OCI-LY1 (cell line): ENCODE results near the gene ATP1B3.

Experiments
- CTCF ChIP-seq: fragments of 200-600 bp; sonication (generic), shearing (Covaris generic); IDR thresholded peaks from 2 replicates; pipeline ENCODE4 v1.5.1; 2017; ENCODE audit warnings: mild to moderate bottlenecking, antibody characterized with exemption, low read length, moderate library complexity, mixed read lengths
- EZH2 ChIP-seq: fragments of 200-600 bp; sonication (generic), shearing (Covaris generic); IDR thresholded peaks from 2 replicates; pipeline ENCODE4 v1.8.0; 2017; ENCODE audit warnings: borderline replicate concordance, mixed run types, mild to moderate bottlenecking, antibody characterized with exemption, low read length, moderate library complexity, mixed read lengths

GRCh38 chr3:141860086-141860669, 16.3 kb upstream of the ATP1B3 start:
- no peak for TF ChIP-seq CTCF
- TF ChIP-seq EZH2 = no peak
